ENCODE results near the gene FOXO3. TPM values are rescaled to one million over a fixed set of nuclear protein-coding genes. Genes with fewer than 3 reads are reported as not detected.

Gene FOXO3
- total and polyA plus RNA-seq, 2 of the 8 experiments (the other 6 are each of a cell fraction or from before 2014, with no cell fraction given), result 13.1 to 19.3 TPM

DNA sequence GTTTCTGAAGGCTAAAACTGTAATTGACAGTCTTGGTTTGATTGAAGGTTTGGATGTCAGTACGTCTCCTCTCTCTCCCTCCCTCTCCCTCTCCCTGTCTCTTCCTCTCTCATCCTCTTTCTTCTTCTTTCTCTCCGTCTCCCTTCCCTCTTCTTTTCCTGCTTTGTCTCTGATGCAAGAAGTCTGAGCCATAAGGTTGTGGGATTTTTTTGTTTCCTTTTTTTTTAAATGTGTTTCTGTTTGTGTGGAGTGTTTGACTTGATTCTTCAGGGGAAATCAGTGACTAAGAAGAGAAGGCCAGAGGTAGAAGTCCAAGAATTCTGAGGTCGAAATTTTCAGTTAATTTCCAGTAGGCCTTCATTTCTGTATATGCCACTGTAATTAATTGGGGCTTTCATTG is 111.9 kb downstream of the FOXO3 start (continued):
- no peak for TF ChIP-seq CEBPB (IDR thresholded peaks at IDR 0.05; ENCODE audit: low read depth, low read length)
- TF ChIP-seq SRF (IDR thresholded peaks at IDR 0.05; ENCODE audit: low read depth, low read length), result no peak
- no peak for TF ChIP-seq NANOG (IDR thresholded peaks at IDR 0.05; ENCODE audit: insufficient read depth, low read depth, low read length, poor library complexity, severe bottlenecking)
- no peak for TF ChIP-seq TEAD4 (IDR thresholded peaks at IDR 0.05; ENCODE audit: low read depth, low read length)
